ENCODE data around the gene P2RY10.

P2RY10 gene

GRCh38 chrX:78946178-78946931 lies 1.2 kb downstream of the P2RY10 start:
- in situ Hi-C loops (cut with MboI; ENCODE audit: low sequenced_read_pairs, unreplicated experiment), result loop anchor here (10.0 kb wide), 1 partner anchor 208 kb away; no protein-coding TSS in a partner anchor
- TF ChIP-seq CTCF (IDR thresholded peaks at IDR 0.05; ENCODE audit: borderline replicate concordance, control extremely low read depth, extremely low read depth, insufficient read depth, missing control alignments), result no peak
- DNase-seq (ENCODE audit: low spot score), result no peak

- in situ Hi-C loops (cut with MboI; ENCODE audit: low sequenced_read_pairs, unreplicated experiment), result loop anchor here (25.0 kb wide), 1 partner anchor 312 kb away; no protein-coding TSS in a partner anchor
Measured at GRCh38 chrX:78950009-78950835, 5.0 kb downstream of the P2RY10 start.

GRCh38 chrX:78957049-78957767 lies 12.0 kb downstream of the P2RY10 start:
- TF ChIP-seq CTCF (IDR thresholded peaks at IDR 0.05; ENCODE audit: borderline replicate concordance, control extremely low read depth, extremely low read depth, insufficient read depth, missing control alignments), result no peak
- DNase-seq (ENCODE audit: low spot score), result no peak
- in situ Hi-C loops (cut with MboI; ENCODE audit: low sequenced_read_pairs, unreplicated experiment), result loop anchor here (25.0 kb wide), 1 partner anchor 305 kb away; no protein-coding TSS in a partner anchor

More at GRCh38 chrX:78950009-78950835, 5.0 kb downstream of the P2RY10 start:
- TF ChIP-seq CTCF (IDR thresholded peaks at IDR 0.05; ENCODE audit: borderline replicate concordance, control extremely low read depth, extremely low read depth, insufficient read depth, missing control alignments), result no peak
- no peak for DNase-seq (ENCODE audit: low spot score)

- no peak for DNase-seq (ENCODE audit: low spot score)
- in situ Hi-C loops (cut with MboI; ENCODE audit: low sequenced_read_pairs, unreplicated experiment), result loop anchor here (25.0 kb wide), 1 partner anchor 305 kb away; no protein-coding TSS in a partner anchor
- TF ChIP-seq CTCF (IDR thresholded peaks at IDR 0.05; ENCODE audit: borderline replicate concordance, control extremely low read depth, extremely low read depth, insufficient read depth, missing control alignments), result no peak
Measured at GRCh38 chrX:78957768-78958130, 12.6 kb downstream of the P2RY10 start.

GRCh38 chrX:78958419-78959116 lies 13.4 kb downstream of the P2RY10 start:
- in situ Hi-C loops (cut with MboI; ENCODE audit: low sequenced_read_pairs, unreplicated experiment), result loop anchor here (25.0 kb wide), 1 partner anchor 304 kb away; no protein-coding TSS in a partner anchor
- no peak for TF ChIP-seq CTCF (IDR thresholded peaks at IDR 0.05; ENCODE audit: borderline replicate concordance, control extremely low read depth, extremely low read depth, insufficient read depth, missing control alignments)
- DNase-seq (ENCODE audit: low spot score), result no peak

Measured in GM13976 (cell line).